LNCAP (cell line): ENCODE measurements around the gene CT45A6.
"Not testable (repeated sequence)": the region's sequence is repeated elsewhere in the genome, so short reads cannot be mapped to it uniquely, and the experiment has no call there.

Experiments
- CTCF ChIP-seq: fragments of 450-650 bp; IDR thresholded peaks from 2 replicates; pipeline ENCODE4 v1.5.1; 2017; ENCODE audit warnings: mild to moderate bottlenecking

Gene CT45A6

GRCh38 chrX:135802687-135803086 is at the start of gene CT45A6:
TSS of gene CT45A6 (minus strand) at chrX:135802787. CDS start at chrX:135798993, 3,794 bp downstream.
- not testable (repeated sequence) for TF ChIP-seq CTCF

- TF ChIP-seq CTCF: not testable (repeated sequence)
Measured at GRCh38 chrX:135837180-135837579, 34.6 kb upstream of the CT45A6 start, which contains the start of gene CT45A7. TSS of gene CT45A7 (minus strand) at chrX:135837280. CDS start at chrX:135833533, 3,747 bp downstream.

GRCh38 chrX:135819912-135820311 is 17.3 kb upstream of the CT45A6 start, which contains the start of gene CT45A2:
TSS of gene CT45A2 (minus strand) at chrX:135820012. CDS start at chrX:135816265, 3,747 bp downstream.
- TF ChIP-seq CTCF: not testable (repeated sequence)

- not testable (repeated sequence) for TF ChIP-seq CTCF
Measured at GRCh38 chrX:135785403-135785802, 17.2 kb downstream of the CT45A6 start, which contains the start of gene CT45A5. TSS of gene CT45A5 (minus strand) at chrX:135785503. CDS start at chrX:135781729, 3,774 bp downstream.

GRCh38 chrX:135768091-135768490 is 34.5 kb downstream of the CT45A6 start, which contains the start of gene CT45A3:
TSS of gene CT45A3 (minus strand) at chrX:135768191. CDS start at chrX:135764444, 3,747 bp downstream.
- not testable (repeated sequence) for TF ChIP-seq CTCF
